Measurements from ENCODE around the gene LCE5A. TPM values are rescaled to one million over a fixed set of nuclear protein-coding genes. Genes with fewer than 3 reads are reported as not detected.

The LCE5A gene
- total and polyA plus RNA-seq, 9 of the 15 experiments (the other 6 are each of a cell fraction or from before 2014, with no cell fraction given), result not detected

GRCh38 chr1:152487871-152488270, 22.7 kb upstream of the LCE5A start:
- POLR2A ChIA-PET, result no interaction called here
- WGBS (ENCODE audit: insufficient coverage, low coverage, missing lambda C conversion rate), result 0% methylated on average over 2 of the region's 2 CpGs
- H4K20me1 ChIP-seq (replicated peaks; ENCODE audit: control insufficient read depth, insufficient read depth, low read length), result no peaks in the 10 kb centered on the region
- no peak overlapping the region for H3K9ac ChIP-seq (ENCODE audit: insufficient read depth in 1 of 2, low read depth in 2 of 2, low read length in 2 of 2)
- no peak overlapping the region for H2AFZ ChIP-seq (ENCODE audit: low read depth, low read length)
- intact Hi-C loops (cut with micrococcal nuclease), result loop anchor here (5.0 kb wide), 1 partner anchor 44 kb away; no protein-coding TSS in a partner anchor
- H3K9me1 ChIP-seq (ENCODE audit: control insufficient read depth, insufficient read depth, low read length), result no peaks in the 10 kb centered on the region
- H3K36me3 ChIP-seq (ENCODE audit: control insufficient read depth, insufficient read depth, low read length), result no peaks in the 10 kb centered on the region
- in situ Hi-C loops (cut with MboI), result no loop called here
- H3K27ac ChIP-seq (ENCODE audit: extremely low read depth, low read depth, low read length), result no peak overlapping the region
- no peaks in the 10 kb centered on the region for H3K79me2 ChIP-seq (ENCODE audit: control insufficient read depth, insufficient read depth, low read length)
- no TSS peak for BruUV-seq (replicated peaks)
- ATAC-seq, result no peak
- no peak overlapping the region for H3K4me3 ChIP-seq
- H3K4me1 ChIP-seq (replicated peaks in 1 of 2; ENCODE audit: control insufficient read depth in 2 of 2, insufficient read depth in 2 of 2, low read length in 2 of 2), result no peaks in the 10 kb centered on the region
- H3K4me2 ChIP-seq (ENCODE audit: insufficient read depth, low read length), result no peak overlapping the region
- no peak for DNase-seq (ENCODE audit: extremely low read depth in 1 of 4, low spot score in 3 of 4)
- H3K27me3 ChIP-seq (ENCODE audit: control insufficient read depth in 2 of 2, insufficient read depth in 2 of 2, low read length in 2 of 2), result no peaks in the 10 kb centered on the region
- FAIRE-seq, result no peak
- no peaks in the 10 kb centered on the region for H3K9me3 ChIP-seq (replicated peaks; ENCODE audit: control insufficient read depth, insufficient read depth, low read depth, low read length)
- CTCF ChIA-PET (ENCODE audit: low intra/inter-chr PET ratio), result no interaction called here
- TF ChIP-seq HDAC6 (IDR thresholded peaks at IDR 0.05; ENCODE audit: low read depth, low read length) (no peak), E2F1 (CRISPR knock-in tag; IDR thresholded peaks at IDR 0.05) (no peak), STAG1 (CRISPR knock-in tag; IDR thresholded peaks at IDR 0.05; ENCODE audit: borderline replicate concordance) (no peak), TCF7L2 (IDR thresholded peaks at IDR 0.05; ENCODE audit: low read depth, low read length) (no peak), HDAC8 (tag; IDR thresholded peaks at IDR 0.05) (no peak)
- TF ChIP-seq, protein P1, sequence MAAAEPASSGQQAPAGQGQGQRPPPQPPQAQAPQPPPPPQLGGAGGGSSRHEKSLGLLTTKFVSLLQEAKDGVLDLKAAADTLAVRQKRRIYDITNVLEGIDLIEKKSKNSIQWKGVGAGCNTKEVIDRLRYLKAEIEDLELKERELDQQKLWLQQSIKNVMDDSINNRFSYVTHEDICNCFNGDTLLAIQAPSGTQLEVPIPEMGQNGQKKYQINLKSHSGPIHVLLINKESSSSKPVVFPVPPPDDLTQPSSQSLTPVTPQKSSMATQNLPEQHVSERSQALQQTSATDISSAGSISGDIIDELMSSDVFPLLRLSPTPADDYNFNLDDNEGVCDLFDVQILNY (CRISPR knock-in tag; IDR thresholded peaks at IDR 0.05), result no peak
- TF ChIP-seq, protein P2, sequence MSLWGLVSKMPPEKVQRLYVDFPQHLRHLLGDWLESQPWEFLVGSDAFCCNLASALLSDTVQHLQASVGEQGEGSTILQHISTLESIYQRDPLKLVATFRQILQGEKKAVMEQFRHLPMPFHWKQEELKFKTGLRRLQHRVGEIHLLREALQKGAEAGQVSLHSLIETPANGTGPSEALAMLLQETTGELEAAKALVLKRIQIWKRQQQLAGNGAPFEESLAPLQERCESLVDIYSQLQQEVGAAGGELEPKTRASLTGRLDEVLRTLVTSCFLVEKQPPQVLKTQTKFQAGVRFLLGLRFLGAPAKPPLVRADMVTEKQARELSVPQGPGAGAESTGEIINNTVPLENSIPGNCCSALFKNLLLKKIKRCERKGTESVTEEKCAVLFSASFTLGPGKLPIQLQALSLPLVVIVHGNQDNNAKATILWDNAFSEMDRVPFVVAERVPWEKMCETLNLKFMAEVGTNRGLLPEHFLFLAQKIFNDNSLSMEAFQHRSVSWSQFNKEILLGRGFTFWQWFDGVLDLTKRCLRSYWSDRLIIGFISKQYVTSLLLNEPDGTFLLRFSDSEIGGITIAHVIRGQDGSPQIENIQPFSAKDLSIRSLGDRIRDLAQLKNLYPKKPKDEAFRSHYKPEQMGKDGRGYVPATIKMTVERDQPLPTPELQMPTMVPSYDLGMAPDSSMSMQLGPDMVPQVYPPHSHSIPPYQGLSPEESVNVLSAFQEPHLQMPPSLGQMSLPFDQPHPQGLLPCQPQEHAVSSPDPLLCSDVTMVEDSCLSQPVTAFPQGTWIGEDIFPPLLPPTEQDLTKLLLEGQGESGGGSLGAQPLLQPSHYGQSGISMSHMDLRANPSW (CRISPR knock-in tag; IDR thresholded peaks at IDR 0.05), result no peak
- TF ChIP-seq, protein P3, sequence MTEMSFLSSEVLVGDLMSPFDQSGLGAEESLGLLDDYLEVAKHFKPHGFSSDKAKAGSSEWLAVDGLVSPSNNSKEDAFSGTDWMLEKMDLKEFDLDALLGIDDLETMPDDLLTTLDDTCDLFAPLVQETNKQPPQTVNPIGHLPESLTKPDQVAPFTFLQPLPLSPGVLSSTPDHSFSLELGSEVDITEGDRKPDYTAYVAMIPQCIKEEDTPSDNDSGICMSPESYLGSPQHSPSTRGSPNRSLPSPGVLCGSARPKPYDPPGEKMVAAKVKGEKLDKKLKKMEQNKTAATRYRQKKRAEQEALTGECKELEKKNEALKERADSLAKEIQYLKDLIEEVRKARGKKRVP (CRISPR knock-in tag; IDR thresholded peaks at IDR 0.05), result no peak
- TF ChIP-seq, protein P4, sequence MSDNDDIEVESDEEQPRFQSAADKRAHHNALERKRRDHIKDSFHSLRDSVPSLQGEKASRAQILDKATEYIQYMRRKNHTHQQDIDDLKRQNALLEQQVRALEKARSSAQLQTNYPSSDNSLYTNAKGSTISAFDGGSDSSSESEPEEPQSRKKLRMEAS (CRISPR knock-in tag; IDR thresholded peaks at IDR 0.05), result no peak
